Choroid plexus epithelial cell (primary cell): Measurements from ENCODE around the gene RTP1.
"Not testable (repeated sequence)": the region's sequence is repeated elsewhere in the genome, so short reads cannot be mapped to it uniquely, and the experiment has no call there.

ENCODE experiments used
- DNase-seq: peaks from one replicate; pipeline ENCODE4 v3.0.0-alpha.2; 2010; ENCODE audit warnings: low read depth
- H3K4me3 ChIP-seq: 2 replicates; pipeline ENCODE4 v1.5.1; 2011; ENCODE audit warnings: low read depth, mild to moderate bottlenecking, control low read depth, low read length, moderate library complexity
- CTCF ChIP-seq: conservative IDR thresholded peaks from 2 replicates; pipeline ENCODE4 v1.5.1; 2011; ENCODE audit warnings: low read depth, mild to moderate bottlenecking, control low read depth, inconsistent platforms, low read length, moderate library complexity

RTP1 gene

GRCh38 chr3:187167777-187168176 lies 29.5 kb upstream of the RTP1 start:
- H3K4me3 ChIP-seq, result no peak overlapping the region
- DNase-seq, result no peak
- TF ChIP-seq CTCF, result no peak

GRCh38 chr3:187169231-187169960 lies 27.9 kb upstream of the RTP1 start:
- TF ChIP-seq CTCF, result no peak
- DNase-seq, result peak; percentile 71
- no peak overlapping the region for H3K4me3 ChIP-seq

DNA sequence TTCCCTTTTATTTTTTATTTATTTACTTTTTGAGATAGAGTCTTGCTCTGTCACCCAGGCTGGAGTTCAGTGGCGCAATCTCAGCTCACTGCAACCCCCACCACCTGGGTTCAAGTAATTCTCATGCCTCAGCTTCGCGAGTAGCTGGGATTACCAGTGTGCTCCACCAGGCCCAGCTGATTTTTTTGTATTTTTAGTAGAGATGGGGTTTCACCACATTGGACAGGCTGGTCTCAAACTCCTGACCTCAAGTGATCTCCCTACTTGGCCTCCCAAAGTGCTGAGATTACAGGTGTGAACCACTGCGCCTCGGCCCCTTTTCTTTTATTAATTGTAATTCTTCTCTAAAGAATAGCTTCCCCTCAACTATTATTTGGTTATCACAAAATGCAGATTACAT lies 26.4 kb upstream of the RTP1 start:
- not testable (repeated sequence) for H3K4me3 ChIP-seq, DNase-seq

DNA sequence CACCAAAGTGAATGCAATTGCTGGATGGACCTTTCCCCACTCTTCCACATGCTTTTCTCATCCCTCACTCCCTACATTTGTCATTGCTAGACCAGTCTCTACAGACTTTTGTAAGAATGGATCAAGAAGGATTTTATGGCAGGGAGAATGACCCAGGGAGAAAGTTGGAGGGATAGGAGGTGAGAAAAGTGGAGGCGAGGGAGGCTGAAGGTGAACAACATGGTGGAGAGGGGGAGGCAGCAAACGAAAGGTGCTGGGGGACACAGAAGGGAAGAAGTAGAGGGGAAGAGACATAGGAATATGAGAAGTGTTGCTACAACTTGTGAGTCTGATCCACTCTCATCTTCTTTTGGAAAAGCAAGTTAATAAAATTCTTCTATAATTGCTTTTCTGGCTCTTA lies 24.4 kb upstream of the RTP1 start:
- TF ChIP-seq CTCF, result no peak
- H3K4me3 ChIP-seq, result no peak overlapping the region
- DNase-seq, result no peak

- no peak for TF ChIP-seq CTCF
- no peak overlapping the region for H3K4me3 ChIP-seq
- DNase-seq, result no peak
Measured at GRCh38 chr3:187181454-187182170, 15.7 kb upstream of the RTP1 start.

- TF ChIP-seq CTCF, result no peak
- DNase-seq, result peak; percentile 26
- H3K4me3 ChIP-seq, result no peak overlapping the region
Measured at GRCh38 chr3:187183210-187183862, 13.9 kb upstream of the RTP1 start.

- no peak overlapping the region for H3K4me3 ChIP-seq
- DNase-seq, result peak; percentile 24
- TF ChIP-seq CTCF, result no peak
Measured at GRCh38 chr3:187183903-187184302, 13.4 kb upstream of the RTP1 start.
